ENCODE data around the gene OSBPL9.
"Not testable (repeated sequence)": the region's sequence is repeated elsewhere in the genome, so short reads cannot be mapped to it uniquely, and the experiment has no call there.

Gene OSBPL9

DNA sequence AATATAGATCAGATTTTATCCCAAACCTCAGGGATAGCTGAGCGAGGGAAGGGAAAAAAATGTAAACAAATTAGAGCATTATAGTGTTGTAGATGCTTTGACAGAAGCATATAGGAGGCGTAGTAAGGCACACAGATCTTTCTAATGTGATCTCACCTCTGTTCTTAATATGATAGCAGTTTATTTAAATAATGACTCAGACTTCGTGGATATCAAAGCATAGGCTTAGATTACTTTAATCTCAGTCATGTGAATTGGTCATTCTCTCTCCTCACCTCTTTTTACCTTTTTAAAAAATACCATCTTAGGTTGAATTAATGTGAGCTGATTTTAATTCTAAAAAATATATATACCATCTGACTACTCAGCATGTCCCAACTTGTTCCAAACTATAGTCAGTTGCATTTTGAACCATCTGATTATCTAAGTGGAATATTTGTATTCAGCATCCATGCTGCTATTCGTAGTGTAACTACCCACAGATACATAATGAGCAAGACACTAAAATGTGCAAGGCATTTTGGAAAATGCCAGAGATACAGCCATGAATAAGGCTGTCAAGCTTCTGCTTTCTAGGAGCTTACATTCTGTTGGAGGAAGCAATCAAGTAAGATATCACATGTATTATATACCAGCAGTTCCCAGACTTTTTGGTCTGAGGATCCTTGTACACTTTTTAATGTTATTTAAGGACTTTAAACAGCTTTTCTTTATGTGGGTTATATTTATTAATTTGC, 76.7 kb downstream of the OSBPL9 start:
- Histone ChIP-seq H3K36me3 (ENCODE audit: control insufficient read depth, insufficient read depth, low read length) (no peaks in the 10 kb centered on the region), H3K4me3 (replicated peaks; ENCODE audit: low read depth, low read length) (no peak overlapping the region), H3K27me3 (replicated peaks; ENCODE audit: control insufficient read depth, insufficient read depth, low read length) (no peaks in the 10 kb centered on the region)
- TF ChIP-seq, protein P1, sequence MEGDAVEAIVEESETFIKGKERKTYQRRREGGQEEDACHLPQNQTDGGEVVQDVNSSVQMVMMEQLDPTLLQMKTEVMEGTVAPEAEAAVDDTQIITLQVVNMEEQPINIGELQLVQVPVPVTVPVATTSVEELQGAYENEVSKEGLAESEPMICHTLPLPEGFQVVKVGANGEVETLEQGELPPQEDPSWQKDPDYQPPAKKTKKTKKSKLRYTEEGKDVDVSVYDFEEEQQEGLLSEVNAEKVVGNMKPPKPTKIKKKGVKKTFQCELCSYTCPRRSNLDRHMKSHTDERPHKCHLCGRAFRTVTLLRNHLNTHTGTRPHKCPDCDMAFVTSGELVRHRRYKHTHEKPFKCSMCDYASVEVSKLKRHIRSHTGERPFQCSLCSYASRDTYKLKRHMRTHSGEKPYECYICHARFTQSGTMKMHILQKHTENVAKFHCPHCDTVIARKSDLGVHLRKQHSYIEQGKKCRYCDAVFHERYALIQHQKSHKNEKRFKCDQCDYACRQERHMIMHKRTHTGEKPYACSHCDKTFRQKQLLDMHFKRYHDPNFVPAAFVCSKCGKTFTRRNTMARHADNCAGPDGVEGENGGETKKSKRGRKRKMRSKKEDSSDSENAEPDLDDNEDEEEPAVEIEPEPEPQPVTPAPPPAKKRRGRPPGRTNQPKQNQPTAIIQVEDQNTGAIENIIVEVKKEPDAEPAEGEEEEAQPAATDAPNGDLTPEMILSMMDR (IDR thresholded peaks at IDR 0.05; ENCODE audit: insufficient read depth, low read length, poor library complexity, severe bottlenecking) = no peak
- DNase-seq (ENCODE audit: extremely low read depth, insufficient read length) = no peak

DNA sequence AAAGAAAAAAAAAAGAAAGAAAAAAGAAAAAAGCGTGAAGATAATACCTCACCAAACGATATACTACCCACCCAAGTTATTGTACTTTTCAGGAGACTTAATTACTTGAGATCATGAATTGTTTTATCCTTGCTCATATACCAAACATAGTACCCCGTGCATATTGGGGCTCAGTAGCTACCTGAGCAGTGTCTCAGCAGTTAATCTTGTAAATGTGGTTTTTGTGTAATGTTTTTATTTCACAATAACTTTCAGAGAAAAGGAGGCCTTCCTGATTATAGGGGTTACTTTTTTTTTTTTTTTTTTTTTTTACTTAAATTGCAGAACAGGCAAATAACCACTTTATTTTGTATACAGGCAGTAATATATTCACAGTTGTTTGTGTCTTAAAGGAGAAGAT, 80.3 kb downstream of the OSBPL9 start:
- H3K36me3 ChIP-seq (ENCODE audit: control insufficient read depth, insufficient read depth, low read length) = no peaks in the 10 kb centered on the region
- H3K4me3 ChIP-seq (replicated peaks; ENCODE audit: low read depth, low read length) = no peak overlapping the region
- TF ChIP-seq, protein P1 (IDR thresholded peaks at IDR 0.05; ENCODE audit: insufficient read depth, low read length, poor library complexity, severe bottlenecking) = no peak
- no peaks in the 10 kb centered on the region for H3K27me3 ChIP-seq (replicated peaks; ENCODE audit: control insufficient read depth, insufficient read depth, low read length)
- no peak for DNase-seq (ENCODE audit: extremely low read depth, insufficient read length)

DNA sequence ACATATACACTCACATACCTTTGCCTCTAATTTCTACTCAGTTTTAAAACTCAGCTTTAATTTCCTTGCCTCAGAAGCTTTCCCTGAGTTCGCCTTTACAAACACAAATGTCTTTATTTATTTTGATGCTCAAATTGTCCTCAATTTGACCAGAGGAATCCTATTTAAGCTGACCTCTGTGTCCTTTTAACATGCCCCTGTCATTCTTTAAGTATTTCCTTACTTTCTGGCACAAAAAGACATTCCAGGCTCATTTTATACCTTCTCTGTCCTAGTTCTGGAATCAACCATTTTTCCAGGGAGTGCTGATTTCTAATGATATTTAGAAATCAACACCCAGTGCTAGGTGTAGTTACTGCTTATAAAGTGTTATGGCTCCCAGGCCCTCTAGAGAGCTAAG, 82.5 kb downstream of the OSBPL9 start:
- Histone ChIP-seq H3K4me3 (replicated peaks; ENCODE audit: low read depth, low read length) (no peak overlapping the region), H3K27me3 (replicated peaks; ENCODE audit: control insufficient read depth, insufficient read depth, low read length) (no peaks in the 10 kb centered on the region), H3K36me3 (ENCODE audit: control insufficient read depth, insufficient read depth, low read length) (no peaks in the 10 kb centered on the region)
- TF ChIP-seq, protein P1 (IDR thresholded peaks at IDR 0.05; ENCODE audit: insufficient read depth, low read length, poor library complexity, severe bottlenecking) = no peak
- DNase-seq (ENCODE audit: extremely low read depth, insufficient read length) = no peak

DNA sequence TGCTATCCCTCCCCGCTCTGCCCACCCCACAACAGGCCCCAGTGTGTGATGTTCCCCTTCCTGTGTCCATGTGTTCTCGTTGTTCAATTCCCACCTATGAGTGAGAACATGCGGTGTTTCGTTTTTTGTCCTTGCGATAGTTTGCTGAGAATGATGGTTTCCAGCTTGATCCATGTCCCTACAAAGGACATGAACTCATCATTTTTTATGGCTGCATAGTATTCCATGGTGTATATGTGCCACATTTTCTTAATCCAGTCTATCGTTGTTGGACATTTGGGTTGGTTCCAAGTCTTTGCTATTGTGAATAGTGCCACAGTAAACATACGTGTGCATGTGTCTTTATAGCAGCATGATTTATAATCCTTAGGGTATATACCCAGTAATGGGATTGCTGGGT, 84.9 kb downstream of the OSBPL9 start:
- H3K4me3 ChIP-seq (replicated peaks; ENCODE audit: low read depth, low read length); H3K36me3 ChIP-seq (ENCODE audit: control insufficient read depth, insufficient read depth, low read length); H3K27me3 ChIP-seq (replicated peaks; ENCODE audit: control insufficient read depth, insufficient read depth, low read length); DNase-seq (ENCODE audit: extremely low read depth, insufficient read length): not testable (repeated sequence)

DNA sequence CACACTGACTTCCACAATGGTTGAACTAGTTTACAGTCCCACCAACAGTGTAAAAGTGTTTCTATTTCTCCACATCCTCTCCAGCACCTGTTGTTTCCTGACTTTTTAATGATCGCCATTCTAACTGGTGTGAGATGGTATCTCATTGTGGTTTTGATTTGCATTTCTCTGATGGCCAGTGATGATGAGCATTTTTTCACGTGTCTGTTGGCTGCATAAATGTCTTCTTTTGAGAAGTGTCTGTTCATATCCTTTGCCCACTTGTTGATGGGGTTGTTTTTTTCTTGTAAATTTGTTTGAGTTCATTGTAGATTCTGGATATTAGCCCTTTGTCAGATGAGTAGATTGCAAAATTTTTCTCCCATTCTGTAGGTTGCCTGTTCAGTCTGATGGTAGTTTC, 85.3 kb downstream of the OSBPL9 start:
- not testable (repeated sequence) for H3K4me3 ChIP-seq (replicated peaks; ENCODE audit: low read depth, low read length); H3K36me3 ChIP-seq (ENCODE audit: control insufficient read depth, insufficient read depth, low read length); H3K27me3 ChIP-seq (replicated peaks; ENCODE audit: control insufficient read depth, insufficient read depth, low read length); DNase-seq (ENCODE audit: extremely low read depth, insufficient read length)

DNA sequence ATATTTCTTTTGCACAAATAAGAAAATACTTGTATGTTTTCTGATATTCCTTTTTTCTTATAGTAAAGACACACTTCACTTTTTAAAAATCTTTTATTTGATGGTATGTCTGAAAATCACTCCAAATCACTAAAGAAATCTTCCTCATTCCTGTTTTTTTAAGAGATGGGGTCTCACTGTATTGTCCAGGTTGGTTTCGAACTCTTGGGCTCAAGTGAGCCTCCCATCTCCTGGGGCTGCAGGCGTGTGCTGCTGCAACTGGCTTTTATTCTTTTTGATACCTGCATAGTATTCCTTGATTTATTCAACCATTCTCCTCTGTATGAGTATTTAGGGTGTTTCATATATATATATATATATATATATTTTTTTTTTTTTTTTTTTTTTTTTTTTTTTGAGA, 88.1 kb downstream of the OSBPL9 start:
- no peak overlapping the region for H3K4me3 ChIP-seq (replicated peaks; ENCODE audit: low read depth, low read length)
- no peak for DNase-seq (ENCODE audit: extremely low read depth, insufficient read length)
- H3K27me3 ChIP-seq (replicated peaks; ENCODE audit: control insufficient read depth, insufficient read depth, low read length) = no peaks in the 10 kb centered on the region
- no peaks in the 10 kb centered on the region for H3K36me3 ChIP-seq (ENCODE audit: control insufficient read depth, insufficient read depth, low read length)
- TF ChIP-seq, protein P1 (IDR thresholded peaks at IDR 0.05; ENCODE audit: insufficient read depth, low read length, poor library complexity, severe bottlenecking) = no peak
